Measurements from ENCODE around the gene MYRFL.

Gene MYRFL

DNA sequence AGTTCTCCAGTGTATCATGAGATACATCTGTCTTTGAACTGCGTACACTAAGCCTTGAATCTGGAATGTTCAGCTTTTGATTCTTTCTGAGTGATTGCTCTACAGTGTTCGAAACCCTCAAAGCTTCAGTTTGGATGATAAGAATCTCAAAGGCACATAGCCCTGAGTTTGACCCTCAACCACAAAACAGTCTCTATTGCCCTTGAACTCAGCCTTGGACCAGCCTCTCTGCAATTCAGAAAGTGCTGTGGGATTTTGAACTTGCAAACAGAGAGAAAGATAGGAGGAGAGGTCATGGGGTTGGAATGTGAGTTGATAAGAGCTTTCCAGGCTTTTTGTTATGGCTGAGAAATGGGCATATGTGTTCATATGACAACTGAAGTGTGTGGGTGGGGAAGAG, 100.3 kb downstream of the MYRFL start:
- no peaks in the 10 kb centered on the region for H3K4me1 ChIP-seq (ENCODE audit: insufficient read depth, poor library complexity, severe bottlenecking)
- no peak for TF ChIP-seq CTCF (IDR thresholded peaks at IDR 0.05; ENCODE audit: poor library complexity, severe bottlenecking)
- H3K27me3 ChIP-seq (ENCODE audit: insufficient read depth, poor library complexity, severe bottlenecking) = no peaks in the 10 kb centered on the region
- H3K4me3 ChIP-seq (ENCODE audit: severe bottlenecking) = no peak overlapping the region
- H3K27ac ChIP-seq (ENCODE audit: poor library complexity, severe bottlenecking) = no peak overlapping the region
- H3K9me3 ChIP-seq (ENCODE audit: severe bottlenecking) = no peaks in the 10 kb centered on the region
- H3K36me3 ChIP-seq (ENCODE audit: low read depth) = no peaks in the 10 kb centered on the region
- no peak for ATAC-seq (ENCODE audit: low read depth)
- no peak for DNase-seq (ENCODE audit: low spot score)

DNA sequence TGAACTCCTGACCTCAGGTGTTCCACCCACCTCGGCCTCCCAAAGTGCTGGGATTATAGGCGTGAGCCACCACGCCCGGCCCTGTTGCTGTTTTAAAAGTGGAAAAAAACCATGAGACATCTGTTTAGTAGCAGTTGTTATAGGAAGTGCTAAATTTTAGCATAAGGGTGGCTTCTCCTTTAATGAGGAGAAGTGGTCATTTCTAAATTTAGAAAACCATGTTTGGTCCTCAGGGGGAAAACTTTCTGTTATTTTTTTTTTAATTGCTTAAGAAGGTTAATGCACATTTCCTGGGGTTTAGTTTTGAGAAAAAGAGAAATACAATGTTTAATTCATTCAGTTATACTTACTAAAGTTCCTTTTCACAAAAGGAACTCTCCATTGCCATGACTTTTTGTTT, 102.1 kb downstream of the MYRFL start:
- Histone ChIP-seq H3K27me3 (ENCODE audit: insufficient read depth, poor library complexity, severe bottlenecking) (no peaks in the 10 kb centered on the region), H3K27ac (ENCODE audit: poor library complexity, severe bottlenecking) (no peak overlapping the region), H3K9me3 (ENCODE audit: severe bottlenecking) (no peaks in the 10 kb centered on the region), H3K4me3 (ENCODE audit: severe bottlenecking) (no peak overlapping the region), H3K4me1 (ENCODE audit: insufficient read depth, poor library complexity, severe bottlenecking) (no peaks in the 10 kb centered on the region), H3K36me3 (ENCODE audit: low read depth) (no peaks in the 10 kb centered on the region)
- no peak for ATAC-seq (ENCODE audit: low read depth)
- TF ChIP-seq CTCF (IDR thresholded peaks at IDR 0.05; ENCODE audit: poor library complexity, severe bottlenecking) = no peak
- DNase-seq (ENCODE audit: low spot score) = no peak

DNA sequence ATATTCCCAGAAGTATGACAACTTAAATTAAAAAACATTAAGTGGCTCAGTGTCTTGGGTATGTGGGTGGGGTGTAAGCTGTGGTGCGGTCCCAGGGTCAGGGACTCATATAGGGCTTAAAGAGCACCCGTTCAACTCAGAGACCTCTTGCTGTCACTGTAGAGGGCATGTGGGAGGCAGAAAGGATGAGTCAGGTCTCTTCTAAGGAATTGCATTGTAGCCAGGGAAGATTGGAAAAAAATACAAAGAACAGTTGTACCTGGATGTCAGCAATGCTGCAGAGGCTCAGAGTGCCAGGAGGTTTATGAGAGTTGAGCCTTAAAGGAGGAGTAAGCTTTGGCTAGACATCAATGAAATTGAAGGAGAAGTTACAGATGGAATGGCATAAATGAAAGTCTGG, 104.1 kb downstream of the MYRFL start:
- Histone ChIP-seq H3K27ac (ENCODE audit: poor library complexity, severe bottlenecking) (no peak overlapping the region), H3K27me3 (ENCODE audit: insufficient read depth, poor library complexity, severe bottlenecking) (no peaks in the 10 kb centered on the region), H3K4me1 (ENCODE audit: insufficient read depth, poor library complexity, severe bottlenecking) (no peaks in the 10 kb centered on the region), H3K36me3 (ENCODE audit: low read depth) (no peaks in the 10 kb centered on the region), H3K9me3 (ENCODE audit: severe bottlenecking) (no peaks in the 10 kb centered on the region), H3K4me3 (ENCODE audit: severe bottlenecking) (no peak overlapping the region)
- ATAC-seq (ENCODE audit: low read depth) = no peak
- no peak for TF ChIP-seq CTCF (IDR thresholded peaks at IDR 0.05; ENCODE audit: poor library complexity, severe bottlenecking)
- DNase-seq (ENCODE audit: low spot score) = no peak

DNA sequence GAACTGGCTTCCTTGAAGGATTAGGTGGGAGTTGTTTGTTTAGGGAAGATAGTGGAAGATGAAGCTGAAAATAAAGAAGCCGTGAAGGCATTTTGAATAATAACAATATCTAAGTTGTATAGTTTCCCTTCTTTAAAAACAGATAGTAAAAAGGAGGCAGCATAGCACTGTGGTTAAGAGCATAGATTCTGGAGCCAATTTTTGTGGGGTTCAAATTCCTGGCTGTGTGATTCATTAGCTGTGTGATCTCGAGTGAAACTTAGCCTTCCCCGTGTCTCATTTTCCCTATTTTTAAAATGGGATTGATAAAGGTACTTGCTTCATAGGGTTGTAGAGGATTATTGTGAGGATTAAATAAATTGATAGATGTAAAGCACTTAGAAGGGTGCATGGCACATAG, 104.5 kb downstream of the MYRFL start:
- no peaks in the 10 kb centered on the region for H3K4me1 ChIP-seq (ENCODE audit: insufficient read depth, poor library complexity, severe bottlenecking)
- H3K9me3 ChIP-seq (ENCODE audit: severe bottlenecking) = no peaks in the 10 kb centered on the region
- H3K4me3 ChIP-seq (ENCODE audit: severe bottlenecking) = no peak overlapping the region
- ATAC-seq (ENCODE audit: low read depth) = no peak
- H3K36me3 ChIP-seq (ENCODE audit: low read depth) = no peaks in the 10 kb centered on the region
- TF ChIP-seq CTCF (IDR thresholded peaks at IDR 0.05; ENCODE audit: poor library complexity, severe bottlenecking) = no peak
- no peak overlapping the region for H3K27ac ChIP-seq (ENCODE audit: poor library complexity, severe bottlenecking)
- H3K27me3 ChIP-seq (ENCODE audit: insufficient read depth, poor library complexity, severe bottlenecking) = no peaks in the 10 kb centered on the region
- DNase-seq (ENCODE audit: low spot score) = no peak

GRCh38 chr12:69931569-69931968, 106.5 kb downstream of the MYRFL start:
- H3K4me1 ChIP-seq (ENCODE audit: insufficient read depth, poor library complexity, severe bottlenecking) = no peaks in the 10 kb centered on the region
- H3K27me3 ChIP-seq (ENCODE audit: insufficient read depth, poor library complexity, severe bottlenecking) = no peaks in the 10 kb centered on the region
- no peak overlapping the region for H3K27ac ChIP-seq (ENCODE audit: poor library complexity, severe bottlenecking)
- TF ChIP-seq CTCF (IDR thresholded peaks at IDR 0.05; ENCODE audit: poor library complexity, severe bottlenecking) = no peak
- H3K9me3 ChIP-seq (ENCODE audit: severe bottlenecking) = no peaks in the 10 kb centered on the region
- DNase-seq (ENCODE audit: low spot score) (no peak), ATAC-seq (ENCODE audit: low read depth) (no peak)
- no peaks in the 10 kb centered on the region for H3K36me3 ChIP-seq (ENCODE audit: low read depth)
- H3K4me3 ChIP-seq (ENCODE audit: severe bottlenecking) = no peak overlapping the region

Data from RWPE2 (cell line).